ENCODE measurements around the gene DKK3.

DKK3 gene

DNA sequence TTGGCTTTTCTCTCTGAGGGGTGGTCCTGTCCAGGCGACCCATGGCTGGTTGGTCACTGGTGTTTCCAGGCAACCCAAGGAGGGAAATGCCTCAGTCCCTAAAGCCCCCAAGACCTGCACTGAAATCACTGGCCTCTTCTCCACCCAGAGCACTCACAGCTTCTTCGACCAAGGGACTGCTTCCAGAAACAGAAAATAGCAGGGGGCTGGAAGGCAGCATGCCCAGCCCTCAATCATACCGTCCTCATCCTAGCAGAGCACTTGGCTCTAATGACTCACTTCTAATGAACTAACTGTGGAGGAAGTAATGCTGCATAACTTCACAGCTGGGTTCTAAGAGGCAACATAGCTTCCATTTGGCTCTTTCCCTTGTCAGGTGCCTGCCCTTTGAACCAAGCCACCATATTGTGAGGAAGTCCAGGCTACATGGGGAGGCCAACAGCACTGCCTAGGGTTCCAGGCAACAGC is 27.6 kb downstream of the DKK3 start:
- no peak for DNase-seq

DNA sequence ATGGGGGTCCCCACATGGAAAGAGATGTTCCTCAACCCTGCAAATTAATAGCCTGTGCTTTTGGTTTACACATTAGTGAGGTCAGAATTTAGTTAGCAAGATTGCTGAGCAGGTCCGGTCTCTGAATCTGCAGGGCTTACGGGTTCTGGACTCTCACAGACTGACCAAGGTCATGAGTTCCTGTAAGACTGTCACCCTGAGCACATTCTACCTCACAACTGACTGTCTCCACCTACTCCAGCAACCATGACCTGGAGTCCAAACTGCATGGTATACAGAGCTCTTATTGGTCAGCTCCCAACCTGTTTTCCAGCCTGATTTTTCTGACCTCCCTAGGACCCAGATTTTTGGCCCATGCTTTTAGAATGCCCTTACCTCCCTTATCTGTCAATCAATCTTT is 28.2 kb downstream of the DKK3 start:
- no peak for DNase-seq

DNA sequence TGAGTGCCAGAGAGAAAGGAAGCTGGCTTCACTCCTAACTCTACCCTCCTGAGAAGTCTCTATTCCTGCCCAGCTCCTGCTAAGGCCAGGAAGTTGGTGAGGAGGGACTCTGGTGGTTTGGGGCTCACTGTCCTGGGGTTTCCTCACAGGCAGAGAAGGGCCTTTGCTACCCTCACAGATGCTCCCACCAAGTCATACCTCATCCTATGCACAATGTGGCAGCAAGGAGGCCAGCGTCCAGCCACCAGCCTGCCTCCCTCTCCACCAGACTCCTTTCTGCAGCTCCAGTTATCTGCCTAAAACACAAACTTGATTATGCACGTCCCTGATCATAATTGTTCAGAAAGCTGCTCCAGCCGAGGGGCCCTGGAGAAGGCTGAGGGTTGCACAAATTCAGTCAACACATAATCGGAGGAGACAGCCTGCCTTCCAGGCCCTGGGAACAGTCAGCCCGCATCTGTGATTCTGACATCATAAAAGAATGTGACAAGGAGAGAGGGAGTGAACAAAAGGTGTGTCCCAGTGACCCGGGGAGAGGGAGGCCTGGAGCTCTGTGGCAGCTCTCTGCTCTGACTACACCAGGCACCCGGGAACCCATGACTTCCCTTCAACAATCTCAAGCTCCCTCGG is 28.8 kb downstream of the DKK3 start:
- DNase-seq = no peak

GRCh38 chr11:11978792-11979487 is 29.5 kb downstream of the DKK3 start:
- DNase-seq = no peak

- DNase-seq = no peak
These were observed 30.3 kb downstream of the DKK3 start for GRCh38 chr11:11978098-11978637.

GRCh38 chr11:11977206-11977938 is 31.1 kb downstream of the DKK3 start:
- no peak for DNase-seq

GRCh38 chr11:11976481-11977127 is 31.8 kb downstream of the DKK3 start:
- DNase-seq = no peak

GRCh38 chr11:11975201-11976092 is 33.0 kb downstream of the DKK3 start:
- no peak for DNase-seq

GRCh38 chr11:11973866-11974265 is 34.6 kb downstream of the DKK3 start:
- DNase-seq = no peak

DNA sequence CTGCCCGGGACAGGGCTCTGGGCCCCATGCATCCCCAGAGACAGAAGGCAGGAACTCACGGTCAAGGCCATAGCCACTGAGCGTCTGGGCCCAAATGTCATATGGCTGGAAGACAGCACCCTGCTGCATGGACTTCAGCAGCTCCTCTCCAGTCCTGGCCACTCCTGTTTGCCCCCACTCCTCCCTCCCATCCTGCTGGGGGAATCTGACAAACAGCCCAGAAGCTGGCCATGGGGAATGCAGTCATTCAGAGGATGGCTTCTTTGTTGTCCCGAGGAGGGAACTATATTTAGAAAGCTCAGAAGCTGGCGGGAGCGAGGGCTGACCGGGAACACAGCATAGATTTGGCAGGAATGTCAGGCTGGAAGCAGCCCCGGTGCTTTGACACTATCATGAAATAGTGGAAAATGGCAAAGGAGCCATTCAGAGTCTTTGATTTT is 35.0 kb downstream of the DKK3 start:
- DNase-seq = no peak

GRCh38 chr11:11972730-11973341 is 35.6 kb downstream of the DKK3 start:
- no peak for DNase-seq

GRCh38 chr11:11971906-11972547 is 36.4 kb downstream of the DKK3 start:
- DNase-seq = no peak

GRCh38 chr11:11970556-11970955 is 37.9 kb downstream of the DKK3 start:
- no peak for DNase-seq

GRCh38 chr11:11969380-11970215 is 38.8 kb downstream of the DKK3 start:
- no peak for DNase-seq

- no peak for DNase-seq
These were observed 39.7 kb downstream of the DKK3 start for GRCh38 chr11:11968511-11969280.

GRCh38 chr11:11967669-11968510 is 40.5 kb downstream of the DKK3 start:
- no peak for DNase-seq

DNA sequence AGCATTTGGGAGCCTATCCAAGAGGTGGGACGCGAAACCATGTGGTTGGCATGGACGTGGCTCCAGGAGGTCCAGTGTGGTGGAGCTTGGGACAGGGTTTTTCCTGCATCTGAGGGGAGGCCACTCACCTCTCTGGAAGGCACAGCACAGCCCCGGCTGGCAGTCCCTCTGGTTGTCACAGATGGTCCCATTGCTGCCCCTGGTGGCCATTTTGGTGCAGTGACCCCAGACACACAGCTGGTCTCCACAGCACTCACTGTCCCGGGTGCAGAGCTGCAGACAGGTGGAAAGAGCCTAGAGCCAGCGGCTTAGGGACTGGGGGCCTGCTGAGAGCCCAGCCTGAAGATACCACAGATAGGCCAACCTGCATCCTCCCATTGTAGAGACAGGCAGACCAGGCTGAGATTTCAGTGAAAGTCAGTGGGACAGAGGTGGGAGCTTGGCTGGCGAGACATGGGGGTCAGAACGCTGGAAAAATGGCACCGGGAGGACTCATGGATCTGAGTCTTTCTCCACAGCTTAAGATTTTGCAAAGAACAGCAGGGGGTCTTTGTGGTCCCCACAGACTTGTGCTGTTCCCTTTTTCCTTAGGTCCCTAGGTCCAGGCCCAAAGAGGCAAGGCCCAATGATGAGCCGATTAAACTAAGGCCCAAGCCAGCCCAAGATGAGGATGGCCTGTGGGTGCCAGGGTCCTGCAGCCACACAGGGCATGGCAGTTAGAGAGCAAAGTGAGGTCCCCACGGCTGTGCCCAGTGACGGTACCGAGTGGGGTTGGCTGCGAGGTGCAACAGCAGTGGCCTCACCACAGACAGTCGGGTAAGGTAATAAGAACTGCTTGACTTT is 41.4 kb downstream of the DKK3 start:
- peak; percentile 29 to 48 (median 37) for DNase-seq

Measured in activated CD4-positive, CD25-positive, alpha-beta regulatory T cell (primary cell).